ENCODE measurements around the gene NFAM1.

The NFAM1 gene

DNA sequence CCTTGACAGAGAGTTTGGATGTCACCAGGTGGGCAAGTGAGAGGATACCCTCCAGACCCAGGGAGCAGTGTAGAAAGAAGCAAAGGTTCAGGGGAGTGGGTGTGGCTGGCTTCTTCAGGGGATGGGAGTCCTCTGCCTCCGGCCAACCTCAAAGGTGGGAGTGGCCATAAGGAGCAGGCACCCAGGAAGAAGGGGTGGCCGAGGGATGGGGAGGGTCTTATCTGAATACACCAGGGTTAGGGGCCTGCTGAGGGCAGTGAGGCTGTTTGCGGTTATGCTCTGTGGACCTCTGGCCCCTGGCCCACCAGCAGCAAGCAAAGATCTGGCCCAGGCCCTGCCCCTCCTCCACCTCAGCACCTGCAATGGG is 6.2 kb downstream of the NFAM1 start:
- no peak overlapping the region for H2AFZ ChIP-seq (ENCODE audit: low read depth)
- H3K4me3 ChIP-seq (IDR thresholded peaks at IDR 0.05; ENCODE audit: insufficient read depth, low read depth, low read length) = no peak overlapping the region
- H4K20me1 ChIP-seq (ENCODE audit: insufficient read depth) = no peaks in the 10 kb centered on the region
- TF ChIP-seq CTCF (conservative IDR thresholded peaks at IDR 0.05; ENCODE audit: low read depth, low read length) = no peak
- no peaks in the 10 kb centered on the region for H3K36me3 ChIP-seq (ENCODE audit: insufficient read depth)
- H3K27me3 ChIP-seq (ENCODE audit: insufficient read depth, low read depth) = no peaks in the 10 kb centered on the region
- no peaks in the 10 kb centered on the region for H3K79me2 ChIP-seq (ENCODE audit: insufficient read depth, low read depth)
- no peaks in the 10 kb centered on the region for H3K4me1 ChIP-seq (ENCODE audit: low read depth, poor library complexity, severe bottlenecking)
- H3K9ac ChIP-seq = no peak overlapping the region
- no peak overlapping the region for H3K4me2 ChIP-seq
- H3K27ac ChIP-seq = no peak overlapping the region

DNA sequence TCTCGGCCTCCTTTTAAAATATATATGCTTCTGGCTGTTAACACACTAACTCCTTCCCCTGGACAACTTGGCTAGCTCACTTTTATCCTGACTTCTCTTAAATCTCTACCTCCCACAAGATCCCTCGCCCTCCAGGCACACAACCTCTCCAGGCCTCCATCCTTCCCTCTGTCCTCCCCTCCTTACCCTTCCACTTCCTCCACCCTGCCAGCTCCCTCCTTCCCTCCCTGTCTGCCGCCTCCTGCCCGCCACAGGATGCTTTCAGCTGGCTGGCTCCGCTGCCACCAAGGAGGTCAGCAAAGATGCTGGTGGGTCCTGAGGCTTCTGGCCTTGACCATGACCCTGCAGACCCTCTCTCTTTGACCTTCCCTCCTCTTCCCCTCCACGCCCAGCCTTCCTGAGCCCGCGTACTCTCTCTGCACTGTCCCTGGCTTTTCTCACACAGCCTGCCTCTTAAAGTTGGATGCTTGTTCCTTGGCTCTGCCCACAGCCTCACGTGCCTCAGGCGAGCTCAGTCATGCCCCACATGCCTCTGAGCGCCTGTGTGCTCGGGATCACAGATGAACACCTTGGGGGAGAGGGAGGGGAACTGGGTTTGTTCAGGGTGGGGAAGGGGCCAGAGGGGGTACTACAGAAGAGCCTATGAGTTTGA is 6.7 kb downstream of the NFAM1 start:
- Histone ChIP-seq H3K79me2 (ENCODE audit: insufficient read depth, low read depth) (no peaks in the 10 kb centered on the region), H3K4me1 (ENCODE audit: low read depth, poor library complexity, severe bottlenecking) (no peaks in the 10 kb centered on the region), H3K36me3 (ENCODE audit: insufficient read depth) (no peaks in the 10 kb centered on the region), H3K9ac (no peak overlapping the region), H3K4me3 (IDR thresholded peaks at IDR 0.05; ENCODE audit: insufficient read depth, low read depth, low read length) (no peak overlapping the region), H4K20me1 (ENCODE audit: insufficient read depth) (no peaks in the 10 kb centered on the region), H2AFZ (ENCODE audit: low read depth) (no peak overlapping the region), H3K27ac (no peak overlapping the region), H3K4me2 (no peak overlapping the region), H3K27me3 (ENCODE audit: insufficient read depth, low read depth) (no peaks in the 10 kb centered on the region)
- TF ChIP-seq CTCF (conservative IDR thresholded peaks at IDR 0.05; ENCODE audit: low read depth, low read length) = no peak

- H3K27me3 ChIP-seq (ENCODE audit: insufficient read depth, low read depth) = peaks cover 5% of the 10 kb centered on the region; the same call in 1 of the 2 replicates
- H3K36me3 ChIP-seq (ENCODE audit: insufficient read depth) = no peaks in the 10 kb centered on the region
- H4K20me1 ChIP-seq (ENCODE audit: insufficient read depth) = no peaks in the 10 kb centered on the region
- TF ChIP-seq CTCF (conservative IDR thresholded peaks at IDR 0.05; ENCODE audit: low read depth, low read length) = no peak
- H3K79me2 ChIP-seq (ENCODE audit: insufficient read depth, low read depth) = no peaks in the 10 kb centered on the region
- no peak overlapping the region for H3K27ac ChIP-seq
- no peak overlapping the region for H3K4me2 ChIP-seq
- no peak overlapping the region for H3K4me3 ChIP-seq (IDR thresholded peaks at IDR 0.05; ENCODE audit: insufficient read depth, low read depth, low read length)
- no peak overlapping the region for H3K9ac ChIP-seq
- H3K4me1 ChIP-seq (ENCODE audit: low read depth, poor library complexity, severe bottlenecking) = no peaks in the 10 kb centered on the region
- no peak overlapping the region for H2AFZ ChIP-seq (ENCODE audit: low read depth)
Observed at GRCh38 chr22:42419243-42419881, 12.8 kb downstream of the NFAM1 start.

DNA sequence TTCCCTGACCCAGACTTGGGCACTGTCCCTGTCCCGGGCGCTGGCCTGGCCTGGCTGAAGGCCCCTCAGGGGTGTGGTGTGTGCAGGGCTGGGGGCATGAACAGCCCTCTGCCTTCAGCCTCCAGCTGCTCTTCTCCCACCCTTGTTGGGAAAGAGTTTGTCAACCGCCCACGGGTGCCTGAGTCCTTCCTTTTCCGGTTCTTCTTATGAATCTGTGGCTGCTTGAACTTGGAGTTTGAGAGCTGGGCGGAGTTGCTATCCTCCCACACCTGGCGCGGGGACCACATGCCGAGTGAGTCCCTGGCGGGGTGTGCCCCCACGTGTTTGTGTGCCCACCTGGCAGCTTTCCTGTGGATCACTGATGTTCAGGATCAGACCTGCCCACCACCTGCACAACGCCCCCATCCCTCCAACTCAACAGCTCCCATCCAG is 13.4 kb downstream of the NFAM1 start:
- Histone ChIP-seq H4K20me1 (ENCODE audit: insufficient read depth) (no peaks in the 10 kb centered on the region), H3K9ac (no peak overlapping the region), H3K27me3 (ENCODE audit: insufficient read depth, low read depth) (peaks cover 5% of the 10 kb centered on the region; the same call in 1 of the 2 replicates), H2AFZ (ENCODE audit: low read depth) (no peak overlapping the region), H3K4me3 (IDR thresholded peaks at IDR 0.05; ENCODE audit: insufficient read depth, low read depth, low read length) (no peak overlapping the region), H3K36me3 (ENCODE audit: insufficient read depth) (no peaks in the 10 kb centered on the region), H3K4me1 (ENCODE audit: low read depth, poor library complexity, severe bottlenecking) (no peaks in the 10 kb centered on the region), H3K27ac (no peak overlapping the region), H3K79me2 (ENCODE audit: insufficient read depth, low read depth) (no peaks in the 10 kb centered on the region), H3K4me2 (no peak overlapping the region)
- TF ChIP-seq CTCF (conservative IDR thresholded peaks at IDR 0.05; ENCODE audit: low read depth, low read length) = no peak

All from KMS-11 (cell line).